Measurements from ENCODE around the gene AJM1.

Gene AJM1

GRCh38 chr9:136825295-136826187 lies 16.7 kb upstream of the AJM1 start:
- no peak overlapping the region for H3K4me3 ChIP-seq (replicated peaks; ENCODE audit: low read depth, low read length)
- no peak for DNase-seq (ENCODE audit: extremely low read depth, insufficient read length)
- no peaks in the 10 kb centered on the region for H3K27me3 ChIP-seq (replicated peaks; ENCODE audit: control insufficient read depth, insufficient read depth, low read length)
- peaks cover 31% of the 10 kb centered on the region for H3K36me3 ChIP-seq (ENCODE audit: control insufficient read depth, insufficient read depth, low read length)
- TF ChIP-seq, protein P1, sequence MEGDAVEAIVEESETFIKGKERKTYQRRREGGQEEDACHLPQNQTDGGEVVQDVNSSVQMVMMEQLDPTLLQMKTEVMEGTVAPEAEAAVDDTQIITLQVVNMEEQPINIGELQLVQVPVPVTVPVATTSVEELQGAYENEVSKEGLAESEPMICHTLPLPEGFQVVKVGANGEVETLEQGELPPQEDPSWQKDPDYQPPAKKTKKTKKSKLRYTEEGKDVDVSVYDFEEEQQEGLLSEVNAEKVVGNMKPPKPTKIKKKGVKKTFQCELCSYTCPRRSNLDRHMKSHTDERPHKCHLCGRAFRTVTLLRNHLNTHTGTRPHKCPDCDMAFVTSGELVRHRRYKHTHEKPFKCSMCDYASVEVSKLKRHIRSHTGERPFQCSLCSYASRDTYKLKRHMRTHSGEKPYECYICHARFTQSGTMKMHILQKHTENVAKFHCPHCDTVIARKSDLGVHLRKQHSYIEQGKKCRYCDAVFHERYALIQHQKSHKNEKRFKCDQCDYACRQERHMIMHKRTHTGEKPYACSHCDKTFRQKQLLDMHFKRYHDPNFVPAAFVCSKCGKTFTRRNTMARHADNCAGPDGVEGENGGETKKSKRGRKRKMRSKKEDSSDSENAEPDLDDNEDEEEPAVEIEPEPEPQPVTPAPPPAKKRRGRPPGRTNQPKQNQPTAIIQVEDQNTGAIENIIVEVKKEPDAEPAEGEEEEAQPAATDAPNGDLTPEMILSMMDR (IDR thresholded peaks at IDR 0.05; ENCODE audit: insufficient read depth, low read length, poor library complexity, severe bottlenecking) = no peak

- no peak for DNase-seq (ENCODE audit: extremely low read depth, insufficient read length)
- Histone ChIP-seq H3K4me3 (replicated peaks; ENCODE audit: low read depth, low read length) (no peak overlapping the region), H3K36me3 (ENCODE audit: control insufficient read depth, insufficient read depth, low read length) (peaks cover 31% of the 10 kb centered on the region), H3K27me3 (replicated peaks; ENCODE audit: control insufficient read depth, insufficient read depth, low read length) (no peaks in the 10 kb centered on the region)
- TF ChIP-seq, protein P1 (IDR thresholded peaks at IDR 0.05; ENCODE audit: insufficient read depth, low read length, poor library complexity, severe bottlenecking) = no peak
Observed at GRCh38 chr9:136826188-136826541, 16.1 kb upstream of the AJM1 start.

- H3K4me3 ChIP-seq (replicated peaks; ENCODE audit: low read depth, low read length) = no peak overlapping the region
- peaks cover 38% of the 10 kb centered on the region for H3K36me3 ChIP-seq (ENCODE audit: control insufficient read depth, insufficient read depth, low read length)
- no peak for DNase-seq (ENCODE audit: extremely low read depth, insufficient read length)
- H3K27me3 ChIP-seq (replicated peaks; ENCODE audit: control insufficient read depth, insufficient read depth, low read length) = no peaks in the 10 kb centered on the region
- TF ChIP-seq, protein P1 (IDR thresholded peaks at IDR 0.05; ENCODE audit: insufficient read depth, low read length, poor library complexity, severe bottlenecking) = no peak
Observed at GRCh38 chr9:136826703-136827582, 15.3 kb upstream of the AJM1 start.

GRCh38 chr9:136827794-136828473 lies 14.3 kb upstream of the AJM1 start:
- Histone ChIP-seq H3K27me3 (replicated peaks; ENCODE audit: control insufficient read depth, insufficient read depth, low read length) (no peaks in the 10 kb centered on the region), H3K4me3 (replicated peaks; ENCODE audit: low read depth, low read length) (no peak overlapping the region), H3K36me3 (ENCODE audit: control insufficient read depth, insufficient read depth, low read length) (peaks cover 43% of the 10 kb centered on the region)
- TF ChIP-seq, protein P1 (IDR thresholded peaks at IDR 0.05; ENCODE audit: insufficient read depth, low read length, poor library complexity, severe bottlenecking) = no peak
- no peak for DNase-seq (ENCODE audit: extremely low read depth, insufficient read length)

- no peaks in the 10 kb centered on the region for H3K27me3 ChIP-seq (replicated peaks; ENCODE audit: control insufficient read depth, insufficient read depth, low read length)
- H3K4me3 ChIP-seq (replicated peaks; ENCODE audit: low read depth, low read length) = no peak overlapping the region
- DNase-seq (ENCODE audit: extremely low read depth, insufficient read length) = no peak
- peaks cover 44% of the 10 kb centered on the region for H3K36me3 ChIP-seq (ENCODE audit: control insufficient read depth, insufficient read depth, low read length)
- TF ChIP-seq, protein P1 (IDR thresholded peaks at IDR 0.05; ENCODE audit: insufficient read depth, low read length, poor library complexity, severe bottlenecking) = no peak
Observed at GRCh38 chr9:136828474-136829140, 13.7 kb upstream of the AJM1 start.
